K562 (cell line): ENCODE results near the gene RARA. TPM values are rescaled to one million over a fixed set of nuclear protein-coding genes. Genes with fewer than 3 reads are reported as not detected.

Experiments
- COPS2 ChIP-seq: fragments of 450-650 bp; conservative IDR thresholded peaks from 2 replicates; pipeline ENCODE4 v1.6.1; 2016; ENCODE audit warnings: mild to moderate bottlenecking, moderate library complexity
- FOSL1 ChIP-seq: fragments of 200-800 bp; sonication (Bioruptor generic); conservative IDR thresholded peaks from 2 replicates; pipeline ENCODE4 v1.6.1; 2016; ENCODE audit warnings: missing genetic modification characterization, missing compliant biosample characterization
- KLF1 ChIP-seq: fragments of 450-650 bp; IDR thresholded peaks from 2 replicates; pipeline ENCODE4 v1.6.1; 2016; ENCODE audit warnings: missing genetic modification characterization, missing compliant biosample characterization
- RB1 ChIP-seq: fragments of 450-650 bp; IDR thresholded peaks from 2 replicates; pipeline ENCODE4 v1.6.1; 2017; ENCODE audit warnings: low read depth, mild to moderate bottlenecking
- TAF1 ChIP-seq: IDR thresholded peaks from 2 replicates; pipeline ENCODE4 v1.6.1; 2011; ENCODE audit warnings: mild to moderate bottlenecking, low read length, moderate library complexity; ENCODE audit not compliant: insufficient read depth, control insufficient read depth, severe bottlenecking; ENCODE audit errors: extremely low read depth
- ZFP30 ChIP-seq: fragments of 250-450 bp; sonication (Bioruptor Pico); IDR thresholded peaks from 2 replicates; pipeline ENCODE4 v1.8.0; 2022; ENCODE audit warnings: moderate library complexity, mild to moderate bottlenecking, inconsistent platforms, borderline replicate concordance
- ZNF134 ChIP-seq: fragments of 250-450 bp; sonication (Bioruptor Pico); conservative IDR thresholded peaks from 2 replicates; pipeline ENCODE4 v1.4.0; 2020
- ZNF407 ChIP-seq: fragments of 450-650 bp; IDR thresholded peaks from 2 replicates; pipeline ENCODE4 v1.6.1; 2016; ENCODE audit warnings: low read depth
- ZNF778 ChIP-seq: fragments of 450-650 bp; formaldehyde crosslinking; IDR thresholded peaks from 2 replicates; pipeline ENCODE4 v1.4.0; 2020; ENCODE audit warnings: mild to moderate bottlenecking, moderate library complexity
- polyA plus RNA-seq, 8 experiments: library from polyadenylated mRNA; depleted of rRNA in 4 of 8; stranded (reverse) in 5 of 8; unstranded in 3 of 8; fragments of >200 nt; fragmentation: Nextera tagmentation in 2 of 8; fragmentation: Illumina TruSeq in 1 of 8; extraction: Ambion mirVana in 2 of 8; extraction: Trizol in 1 of 8; gene quantifications; 2 replicates each; pipeline versions ENCODE4 v1.2.1 to v1.2.3, GENCODE V29; 2011 to 2014; ENCODE audit warnings: inconsistent platforms in 1 of 8, missing spikeins in 1 of 8
- total RNA-seq, 7 experiments: library from RNA; depleted of rRNA in 6 of 7; stranded (reverse); fragments of >200 nt in 6 of 7; fragmentation: Illumina TruSeq in 2 of 7; extraction: Trizol in 2 of 7; gene quantifications; 2 replicates each; pipeline versions ENCODE4 v1.2.1 to v1.2.3, GENCODE V29; 2011 to 2021; ENCODE audit warnings: low replicate concordance in 1 of 7
- TF ChIP-seq, protein P1 (sequence below), 2 experiments: fragments of 450-650 bp; IDR thresholded peaks; 2 replicates each; pipeline ENCODE4 v1.6.1; 2016; ENCODE audit warnings: mild to moderate bottlenecking in 2 of 2, borderline replicate concordance in 1 of 2, low read depth in 1 of 2, moderate library complexity in 1 of 2

Gene RARA
- total and polyA plus RNA-seq, 9 of the 15 experiments (the other 6 are each of a cell fraction or from before 2014, with no cell fraction given) = 0.10 to 28.0 (median 7.9) TPM

GRCh38 chr17:40317880-40318829 lies 9.2 kb downstream of the RARA start (continued):
- TF ChIP-seq, protein P1, sequence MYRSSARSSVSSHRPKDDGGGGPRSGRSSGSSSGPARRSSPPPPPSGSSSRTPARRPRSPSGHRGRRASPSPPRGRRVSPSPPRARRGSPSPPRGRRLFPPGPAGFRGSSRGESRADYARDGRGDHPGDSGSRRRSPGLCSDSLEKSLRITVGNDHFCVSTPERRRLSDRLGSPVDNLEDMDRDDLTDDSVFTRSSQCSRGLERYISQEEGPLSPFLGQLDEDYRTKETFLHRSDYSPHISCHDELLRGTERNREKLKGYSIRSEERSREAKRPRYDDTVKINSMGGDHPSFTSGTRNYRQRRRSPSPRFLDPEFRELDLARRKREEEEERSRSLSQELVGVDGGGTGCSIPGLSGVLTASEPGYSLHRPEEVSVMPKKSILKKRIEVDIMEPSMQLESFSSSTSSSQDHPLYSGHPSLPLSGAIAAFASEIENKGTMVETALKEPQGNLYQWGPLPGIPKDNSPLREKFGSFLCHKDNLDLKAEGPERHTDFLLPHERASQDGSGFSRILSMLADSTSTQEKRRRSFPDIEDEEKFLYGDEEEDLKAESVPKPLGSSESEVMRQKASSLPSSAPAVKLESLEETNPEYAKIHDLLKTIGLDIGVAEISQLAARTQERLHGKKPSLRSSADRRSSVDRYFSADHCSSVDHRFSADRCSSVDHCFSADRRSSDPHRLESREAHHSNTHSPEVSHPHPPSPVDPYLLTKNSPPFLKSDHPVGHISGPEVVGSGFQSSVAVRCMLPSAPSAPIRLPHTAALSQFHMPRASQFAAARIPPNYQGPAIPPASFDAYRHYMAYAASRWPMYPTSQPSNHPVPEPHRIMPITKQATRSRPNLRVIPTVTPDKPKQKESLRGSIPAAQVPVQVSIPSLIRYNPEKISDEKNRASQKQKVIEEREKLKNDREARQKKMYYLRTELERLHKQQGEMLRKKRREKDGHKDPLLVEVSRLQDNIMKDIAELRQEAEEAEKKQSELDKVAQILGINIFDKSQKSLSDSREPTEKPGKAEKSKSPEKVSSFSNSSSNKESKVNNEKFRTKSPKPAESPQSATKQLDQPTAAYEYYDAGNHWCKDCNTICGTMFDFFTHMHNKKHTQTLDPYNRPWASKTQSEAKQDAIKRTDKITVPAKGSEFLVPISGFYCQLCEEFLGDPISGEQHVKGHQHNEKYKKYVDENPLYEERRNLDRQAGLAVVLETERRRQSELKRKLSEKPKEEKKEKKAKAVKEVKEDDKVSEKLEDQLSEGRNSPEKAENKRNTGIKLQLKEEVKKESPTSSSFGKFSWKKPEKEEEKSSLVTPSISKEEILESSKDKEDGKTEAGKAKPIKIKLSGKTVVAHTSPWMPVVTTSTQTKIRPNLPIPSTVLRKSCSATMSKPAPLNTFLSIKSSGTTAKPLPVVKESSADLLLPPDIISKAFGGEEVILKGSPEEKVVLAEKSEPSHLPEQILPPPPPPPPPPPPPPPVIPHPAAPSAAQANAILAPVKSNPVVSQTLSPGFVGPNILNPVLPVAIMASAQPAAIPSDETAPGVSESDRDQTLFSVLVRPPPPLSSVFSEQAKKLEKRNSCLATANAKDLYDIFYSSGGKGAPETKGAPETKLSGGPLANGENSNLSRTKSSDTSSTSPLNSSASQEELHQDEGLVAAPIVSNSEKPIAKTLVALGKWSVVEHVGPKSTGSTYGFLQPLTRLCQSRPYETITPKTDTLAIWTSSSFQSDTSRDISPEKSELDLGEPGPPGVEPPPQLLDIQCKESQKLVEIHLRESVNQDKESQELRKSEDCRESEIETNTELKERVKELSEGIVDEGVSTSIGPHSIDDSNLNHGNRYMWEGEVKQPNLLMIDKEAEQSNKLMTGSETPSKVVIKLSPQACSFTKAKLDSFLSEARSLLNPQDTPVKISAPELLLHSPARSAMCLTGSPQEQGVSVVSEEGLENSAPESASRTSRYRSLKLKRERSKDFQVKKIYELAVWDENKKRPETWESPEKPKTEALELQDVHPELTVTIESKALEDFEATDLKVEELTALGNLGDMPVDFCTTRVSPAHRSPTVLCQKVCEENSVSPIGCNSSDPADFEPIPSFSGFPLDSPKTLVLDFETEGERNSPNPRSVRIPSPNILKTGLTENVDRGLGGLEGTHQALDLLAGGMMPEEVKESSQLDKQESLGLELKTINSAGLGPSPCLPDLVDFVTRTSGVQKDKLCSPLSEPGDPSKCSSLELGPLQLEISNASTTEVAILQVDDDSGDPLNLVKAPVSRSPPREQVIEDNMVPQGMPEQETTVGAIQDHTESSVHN (IDR thresholded peaks at IDR 0.05; ENCODE audit: borderline replicate concordance in 1 of 2, low read depth in 1 of 2) = no peak
- TF ChIP-seq ZNF407 (no peak), ZNF134 (CRISPR knock-in tag) (no peak), TAF1 (peak; percentile 56), RB1 (peak; percentile 35; the same call in 1 of the 2 replicates), FOSL1 (no peak), KLF1 (tag) (no peak), COPS2 (no peak), ZFP30 (CRISPR knock-in tag) (no peak), ZNF778 (no peak)
